GM12878 (cell line): Measurements from ENCODE around the gene MGAT1. TPM values are rescaled to one million over a fixed set of nuclear protein-coding genes. Genes with fewer than 3 reads are reported as not detected.

Source experiments
- ATAC-seq: fragments of 200-7000 bp; cut with Tn5 transposase; 3 replicates; pipeline ENCODE4 v1.9.1; 2020; ENCODE audit warnings: mild to moderate bottlenecking, moderate library complexity
- Bru-seq: library from RNA; stranded (reverse); fragments of 400-500 nt; gene quantifications from one replicate; lab custom pipeline; 2021; lab: Mats Ljungman, UMichigan
- BruChase-seq, 2 experiments: library from RNA; stranded (reverse); fragments of 400-500 nt; gene quantifications; one replicate each; lab custom pipeline; 2021; lab: Mats Ljungman, UMichigan
- BruUV-seq: library from RNA; stranded (reverse); fragments of 400-500 nt; replicated peaks from 2 replicates; lab custom pipeline; 2021; lab: Mats Ljungman, UMichigan
- CTCF ChIA-PET: fragments of 300-600 bp; sonication (Branson Sonifier 250); formaldehyde crosslinking; extraction: SDS; loops from one replicate; lab custom pipeline; 2021; ENCODE audit warnings: inconsistent platforms; lab: Yijun Ruan, JAX
- POLR2A ChIA-PET: fragments of 350-600 bp; formaldehyde crosslinking; extraction: SDS; loops from one replicate; lab custom pipeline; 2021; ENCODE audit warnings: inconsistent platforms; lab: Charles Lee
- RAD21 ChIA-PET: fragments of 300-600 bp; sonication (Branson Sonifier 250); formaldehyde crosslinking; loops from one replicate; lab custom pipeline; 2023; ENCODE audit warnings: antibody characterized with exemption; ENCODE audit not compliant: unreplicated experiment; lab: Charles Lee
- SMC1A ChIA-PET: fragments of 300-600 bp; sonication (Branson Sonifier 250); formaldehyde crosslinking; loops from one replicate; lab custom pipeline; 2023; ENCODE audit not compliant: unreplicated experiment, uncharacterized antibody; lab: Charles Lee
- DNase-seq: peaks from one replicate; pipeline ENCODE4 v3.0.0-alpha.2; 2011; ENCODE audit warnings: low read depth, low spot score
- FAIRE-seq: peaks from 3 replicates; lab custom pipeline; 2011; peaks lifted over from hg19 to GRCh38; lab: Jason Lieb, UNC
- H2AFZ ChIP-seq: 2 replicates; pipeline ENCODE4 v1.6.0; 2011; ENCODE audit warnings: low read depth, low read length, control low read depth; ENCODE audit not compliant: control insufficient read depth
- H3K27ac ChIP-seq: 2 replicates; pipeline ENCODE4 v1.5.1; 2011; ENCODE audit warnings: control low read depth; ENCODE audit not compliant: control insufficient read depth, insufficient read depth
- H3K27me3 ChIP-seq, 2 experiments: replicated peaks in 1 of 2; 2 replicates each; pipeline versions ENCODE4 v1.6.0 to v1.6.1; 2011; ENCODE audit warnings: low read length in 1 of 2; ENCODE audit not compliant: control insufficient read depth in 2 of 2, insufficient read depth in 2 of 2
- H3K36me3 ChIP-seq, 2 experiments: 2 replicates each; pipeline ENCODE4 v1.5.1; 2011; ENCODE audit warnings: low read length in 1 of 2; ENCODE audit not compliant: control insufficient read depth in 2 of 2, insufficient read depth in 2 of 2
- H3K4me1 ChIP-seq: 2 replicates; pipeline ENCODE4 v1.6.1; 2011; ENCODE audit warnings: mild to moderate bottlenecking, low read length, moderate library complexity, mixed read lengths; ENCODE audit not compliant: control insufficient read depth, insufficient read depth
- H3K4me2 ChIP-seq: 2 replicates; pipeline ENCODE4 v1.6.0; 2011; ENCODE audit warnings: control low read depth; ENCODE audit not compliant: control insufficient read depth, insufficient read depth
- H3K4me3 ChIP-seq: fragments of 200-600 bp; sonication (generic); 2 replicates; pipeline ENCODE4 v1.5.1; 2016
- H3K79me2 ChIP-seq: 2 replicates; pipeline ENCODE4 v1.6.0; 2011; ENCODE audit warnings: low read length; ENCODE audit not compliant: control insufficient read depth, insufficient read depth
- H3K9ac ChIP-seq: 2 replicates; pipeline ENCODE4 v1.8.0; 2011; ENCODE audit warnings: low read length, control low read depth, mixed read lengths; ENCODE audit not compliant: control insufficient read depth, insufficient read depth
- H3K9me3 ChIP-seq: replicated peaks from 3 replicates; pipeline ENCODE4 v1.5.1; 2011; ENCODE audit warnings: mild to moderate bottlenecking, low read length; ENCODE audit not compliant: control insufficient read depth, insufficient read depth
- H4K20me1 ChIP-seq: 2 replicates; pipeline ENCODE4 v1.6.0; 2011; ENCODE audit not compliant: control insufficient read depth, insufficient read depth
- BACH1 ChIP-seq: fragments of 450-650 bp; IDR thresholded peaks from 2 replicates; pipeline ENCODE4 v1.6.1; 2017; ENCODE audit warnings: mild to moderate bottlenecking, borderline replicate concordance
- DPF2 ChIP-seq: fragments of 450-650 bp; IDR thresholded peaks from 2 replicates; pipeline ENCODE4 v1.6.1; 2017; ENCODE audit warnings: mild to moderate bottlenecking
- GATAD2B ChIP-seq: fragments of 450-650 bp; conservative IDR thresholded peaks from 2 replicates; pipeline ENCODE4 v1.6.1; 2017; ENCODE audit warnings: low read depth, mild to moderate bottlenecking, moderate library complexity
- MXI1 ChIP-seq: fragments of 150-350 bp; IDR thresholded peaks from 2 replicates; pipeline ENCODE4 v1.6.1; 2011; ENCODE audit warnings: low read depth, mild to moderate bottlenecking, inconsistent platforms, low read length, improper control_type of control experiment
- MYC ChIP-seq: IDR thresholded peaks from 2 replicates; pipeline ENCODE4 v1.6.1; 2011; ENCODE audit warnings: mild to moderate bottlenecking, low read length, moderate library complexity, inconsistent platforms; ENCODE audit not compliant: insufficient read depth, insufficient replicate concordance, insufficient read length, severe bottlenecking
- NFXL1 ChIP-seq: fragments of 450-650 bp; IDR thresholded peaks from 2 replicates; pipeline ENCODE4 v1.6.1; 2017; ENCODE audit warnings: antibody characterized with exemption, mild to moderate bottlenecking, borderline replicate concordance
- WGBS: methylation state at CpG from one replicate; pipeline ENCODE4 v1.1.6; 2016; ENCODE audit warnings: low lambda C conversion rate; ENCODE audit not compliant: insufficient replicate concordance, insufficient coverage; ENCODE audit errors: missing lambda C conversion rate; 5-methylcytosine and 5-hydroxymethylcytosine counted together
- in situ Hi-C: fragments of 300-500 bp; cut with MboI; formaldehyde crosslinking; loops from 9 replicates; pipeline ENCODE4 v1.14.3; 2018; ENCODE audit warnings: mixed read lengths
- intact Hi-C: fragments of 100-400 bp; cut with micrococcal nuclease; formaldehyde crosslinking; loops from one replicate; pipeline ENCODE4 v1.14.2; 2022; ENCODE audit not compliant: unreplicated experiment
- long read RNA-seq, 2 experiments: library from polyadenylated mRNA; unstranded; transcript quantifications; one replicate each; pipeline ENCODE4 v2.0.0, GENCODE V29; 2019 to 2020
- polyA minus RNA-seq, 3 experiments: library from RNA; depleted of rRNA, polyadenylated mRNA; stranded (reverse); fragments of >200 nt; gene quantifications; 2 replicates each; pipeline ENCODE4 v1.2.3, GENCODE V29; 2011
- polyA plus RNA-seq, 11 experiments: library from polyadenylated mRNA; depleted of rRNA in 4 of 11; unstranded in 6 of 11; stranded (reverse) in 5 of 11; fragments of >200 nt; fragmentation: Nextera tagmentation in 4 of 11; fragmentation: Illumina TruSeq in 1 of 11; extraction: Ambion mirVana in 4 of 11; extraction: Trizol in 1 of 11; gene quantifications; 1 replicate in 1 of 11; 2 replicates in 10 of 11; pipeline versions ENCODE4 v1.2.1 to v1.2.3, GENCODE V29; 2011 to 2016; ENCODE audit warnings: inconsistent platforms in 2 of 11, missing spikeins in 2 of 11, low read depth in 1 of 11
- total RNA-seq, 4 experiments: library from RNA; depleted of rRNA in 3 of 4; stranded (reverse); fragments of >200 nt in 3 of 4; fragmentation: Illumina TruSeq in 1 of 4; extraction: Trizol in 1 of 4; gene quantifications; 2 replicates each; pipeline versions ENCODE4 v1.2.1 to v1.2.3, GENCODE V29; 2013 to 2021
- TF ChIP-seq, protein P1 (sequence below): IDR thresholded peaks from 2 replicates; pipeline ENCODE4 v1.6.1; 2012; ENCODE audit warnings: improper control_type of control experiment, low read depth, low read length; ENCODE audit not compliant: insufficient replicate concordance
- TF ChIP-seq, protein P2 (sequence below): fragments of 450-650 bp; conservative IDR thresholded peaks from 2 replicates; pipeline ENCODE4 v1.6.1; 2017; ENCODE audit warnings: mild to moderate bottlenecking, moderate library complexity

The MGAT1 gene
- total RNA-seq (2013; cell fraction: nucleolus; rRNA removed), result 148 and 157 TPM in 2 replicates
- total RNA-seq (2014; rRNA removed) (44.6 and 50.7 TPM in 2 replicates), total RNA-seq (2014; rRNA removed; fragmentation: Illumina TruSeq; extraction: Trizol) (32.5 and 33.6 TPM in 2 replicates), total RNA-seq (2021) (76.4 and 82.3 TPM in 2 replicates), polyA plus RNA-seq (2011; rRNA removed) (74.1 and 88.4 TPM in 2 replicates), polyA plus RNA-seq (2014; fragmentation: Illumina TruSeq; extraction: Trizol) (32.3 and 38.1 TPM in 2 replicates), polyA plus RNA-seq (2014; fragmentation: Nextera tagmentation; extraction: Ambion mirVana) (1 to 10 TPM; 3.1 to 7.7 TPM), polyA plus RNA-seq (2014; rRNA removed) (74.7 and 90.4 TPM in 2 replicates), polyA plus RNA-seq (2016; fragmentation: Nextera tagmentation; extraction: Ambion mirVana) (10 to 100 TPM; 75.2 to 85.9 TPM), polyA minus RNA-seq (2011; rRNA and poly(A)+ RNA removed) (74.1 and 128 TPM in 2 replicates), Bru-seq, nascent RNA (percentile 81 among the genes with signal in this experiment), BruChase-seq, experiment 1, labeled RNA remaining after a 6-hour chase (percentile 78 among the genes with signal in this experiment), BruChase-seq, experiment 2, labeled RNA remaining after a 2-hour chase (percentile 85 among the genes with signal in this experiment)
- polyA plus RNA-seq (2011; ENCODE audit: low read depth), result 61.9 TPM
- 118 and 136 TPM in 2 replicates for polyA plus RNA-seq (2011; cell fraction: cytosol; rRNA removed)
- 129 and 130 TPM in 2 replicates for polyA plus RNA-seq (2011; cell fraction: nucleus; rRNA removed)
- 109 and 110 TPM in 2 replicates for polyA plus RNA-seq (2012)
- polyA minus RNA-seq (2011; cell fraction: cytosol; rRNA and poly(A)+ RNA removed), result 60.1 and 60.4 TPM in 2 replicates
- polyA minus RNA-seq (2011; cell fraction: nucleus; rRNA and poly(A)+ RNA removed), result 48.4 and 56.6 TPM in 2 replicates
- long read RNA-seq, experiment 1, transcript MGAT1-201 (2 exons, 2,761 nt), result major isoform, 12 of 34 reads
- long read RNA-seq, experiment 1, transcript MGAT1-203 (3 exons, 3,077 nt), result minor isoform, 5 of 34 reads
- long read RNA-seq, experiment 1, transcript MGAT1-204 (2 exons, 1,919 nt), result minor isoform, 7 of 34 reads
- long read RNA-seq, experiment 1, partial matches to known transcripts, result 0 of 34 reads
- long read RNA-seq, experiment 1, other reads (novel, unspliced or antisense), result 7 of 34 reads
- long read RNA-seq, experiment 2, partial matches to known transcripts, result 1 of 18 reads
- long read RNA-seq, experiment 2, other reads (novel, unspliced or antisense), result 16 of 18 reads

DNA sequence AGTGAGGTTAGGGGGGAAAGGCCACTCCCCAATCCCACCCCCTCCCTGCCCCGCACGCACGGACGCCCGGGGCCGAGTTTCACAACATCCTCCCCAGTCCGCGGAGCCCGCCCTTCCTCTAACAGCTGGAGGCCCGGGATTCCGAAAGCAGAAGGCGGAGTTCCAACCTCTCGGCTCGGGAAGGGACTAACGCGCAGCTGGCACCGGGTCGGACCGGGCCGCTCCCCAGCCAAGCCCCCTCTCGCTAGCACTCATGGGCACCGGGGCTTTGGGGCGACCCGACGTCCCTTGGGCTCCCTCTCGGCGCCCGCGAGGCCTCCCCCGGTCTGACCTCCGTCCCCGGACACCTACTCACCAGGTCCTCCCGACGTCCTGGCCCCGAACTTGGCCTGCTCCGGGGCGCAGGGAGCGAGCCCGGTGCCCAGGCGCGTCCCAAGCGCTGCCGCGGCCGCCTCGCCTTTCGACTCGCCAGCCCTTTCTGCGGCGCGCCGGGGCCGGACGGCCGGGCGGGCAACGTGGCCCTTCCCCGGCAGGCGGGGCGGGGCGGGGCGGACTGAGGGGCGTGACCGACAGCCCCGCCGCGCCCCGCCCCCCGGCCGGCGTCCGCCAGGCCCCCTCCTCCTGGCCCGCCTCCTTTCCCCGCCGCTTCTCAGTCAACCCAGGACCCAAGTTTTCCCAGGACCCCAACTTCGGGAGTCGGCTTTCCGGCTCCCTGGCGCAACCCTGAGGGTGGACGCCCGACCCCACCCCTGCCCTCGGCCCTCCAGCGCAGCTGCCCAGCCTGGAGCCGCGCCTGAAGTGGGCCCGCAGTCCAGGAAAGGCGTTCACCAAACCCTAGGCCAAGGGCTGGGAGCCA, at the start of gene MGAT1:
Gene MGAT1 (minus strand): TSS at position 482 of the 856 bp plus-strand sequence. CDS start 9,835 bp downstream, outside the sequence.
- DNase-seq, result no peak
- ATAC-seq, result peak; percentile 72
- H2AFZ ChIP-seq, result peak within 1 kb of the TSS; percentile 30
- no peaks in the 10 kb centered on the region for H3K9me3 ChIP-seq
- under 1% methylated on average over 71 of the region's 87 CpGs for WGBS
- BruUV-seq, result no TSS peak
- H3K4me3 ChIP-seq, result peak within 1 kb of the TSS; percentile 97
- in situ Hi-C loops (loop anchor here (5.0 to 25.0 kb wide), 3 partner anchors 60 to 990 kb away; partner anchors contain the start of genes MGAT4B, SQSTM1 and ZFP62), intact Hi-C loops (loop anchor here (2.0 to 10.0 kb wide), 2 partner anchors 58 to 352 kb away; partner anchors contain the start of gene ZFP62)
- RAD21 ChIA-PET, result interaction anchor here (0.7 to 4.3 kb wide), 6 partner anchors 8 to 58 kb away, joined by 3 to 23 read pairs (median 6); no protein-coding TSS in a partner anchor
- POLR2A ChIA-PET, result interaction anchor here (0.7 to 3.5 kb wide), 11 partner anchors 8 to 459 kb away, joined by 3 to 19 read pairs (median 4); no protein-coding TSS in a partner anchor
- CTCF ChIA-PET, result interaction anchor here (0.8 to 4.2 kb wide), 11 partner anchors 8 to 66 kb away, joined by 3 to 23 read pairs (median 4); no protein-coding TSS in a partner anchor
- H3K27ac ChIP-seq, result peak within 1 kb of the TSS; percentile 94
- peaks cover 4 to 27% of the 10 kb centered on the region in 2 experiments for H3K36me3 ChIP-seq
- peak within 1 kb of the TSS; percentile 96 for H3K4me2 ChIP-seq
- H3K79me2 ChIP-seq, result peaks cover 91% of the 10 kb centered on the region
- FAIRE-seq, result no peak
- H3K9ac ChIP-seq, result peak within 1 kb of the TSS; percentile 84
- H3K4me1 ChIP-seq, result peaks cover 43% of the 10 kb centered on the region
- peaks cover 41% of the 10 kb centered on the region for H4K20me1 ChIP-seq
- H3K27me3 ChIP-seq, result no peaks in the 10 kb centered on the region
- SMC1A ChIA-PET, result interaction anchor here (0.9 to 4.8 kb wide), 12 partner anchors 8 to 453 kb away, joined by 3 to 26 read pairs (median 5); no protein-coding TSS in a partner anchor
- peak; percentile 47 for TF ChIP-seq MYC
- TF ChIP-seq NFXL1, result 0 out of 2 replicates have a peak, but pooled peaks have one; percentile 44
- TF ChIP-seq GATAD2B, result peak; percentile 54; the same call in 1 of the 2 replicates
- TF ChIP-seq, protein P1, sequence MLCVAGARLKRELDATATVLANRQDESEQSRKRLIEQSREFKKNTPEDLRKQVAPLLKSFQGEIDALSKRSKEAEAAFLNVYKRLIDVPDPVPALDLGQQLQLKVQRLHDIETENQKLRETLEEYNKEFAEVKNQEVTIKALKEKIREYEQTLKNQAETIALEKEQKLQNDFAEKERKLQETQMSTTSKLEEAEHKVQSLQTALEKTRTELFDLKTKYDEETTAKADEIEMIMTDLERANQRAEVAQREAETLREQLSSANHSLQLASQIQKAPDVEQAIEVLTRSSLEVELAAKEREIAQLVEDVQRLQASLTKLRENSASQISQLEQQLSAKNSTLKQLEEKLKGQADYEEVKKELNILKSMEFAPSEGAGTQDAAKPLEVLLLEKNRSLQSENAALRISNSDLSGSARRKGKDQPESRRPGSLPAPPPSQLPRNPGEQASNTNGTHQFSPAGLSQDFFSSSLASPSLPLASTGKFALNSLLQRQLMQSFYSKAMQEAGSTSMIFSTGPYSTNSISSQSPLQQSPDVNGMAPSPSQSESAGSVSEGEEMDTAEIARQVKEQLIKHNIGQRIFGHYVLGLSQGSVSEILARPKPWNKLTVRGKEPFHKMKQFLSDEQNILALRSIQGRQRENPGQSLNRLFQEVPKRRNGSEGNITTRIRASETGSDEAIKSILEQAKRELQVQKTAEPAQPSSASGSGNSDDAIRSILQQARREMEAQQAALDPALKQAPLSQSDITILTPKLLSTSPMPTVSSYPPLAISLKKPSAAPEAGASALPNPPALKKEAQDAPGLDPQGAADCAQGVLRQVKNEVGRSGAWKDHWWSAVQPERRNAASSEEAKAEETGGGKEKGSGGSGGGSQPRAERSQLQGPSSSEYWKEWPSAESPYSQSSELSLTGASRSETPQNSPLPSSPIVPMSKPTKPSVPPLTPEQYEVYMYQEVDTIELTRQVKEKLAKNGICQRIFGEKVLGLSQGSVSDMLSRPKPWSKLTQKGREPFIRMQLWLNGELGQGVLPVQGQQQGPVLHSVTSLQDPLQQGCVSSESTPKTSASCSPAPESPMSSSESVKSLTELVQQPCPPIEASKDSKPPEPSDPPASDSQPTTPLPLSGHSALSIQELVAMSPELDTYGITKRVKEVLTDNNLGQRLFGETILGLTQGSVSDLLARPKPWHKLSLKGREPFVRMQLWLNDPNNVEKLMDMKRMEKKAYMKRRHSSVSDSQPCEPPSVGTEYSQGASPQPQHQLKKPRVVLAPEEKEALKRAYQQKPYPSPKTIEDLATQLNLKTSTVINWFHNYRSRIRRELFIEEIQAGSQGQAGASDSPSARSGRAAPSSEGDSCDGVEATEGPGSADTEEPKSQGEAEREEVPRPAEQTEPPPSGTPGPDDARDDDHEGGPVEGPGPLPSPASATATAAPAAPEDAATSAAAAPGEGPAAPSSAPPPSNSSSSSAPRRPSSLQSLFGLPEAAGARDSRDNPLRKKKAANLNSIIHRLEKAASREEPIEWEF, result no peak
- TF ChIP-seq, protein P2, sequence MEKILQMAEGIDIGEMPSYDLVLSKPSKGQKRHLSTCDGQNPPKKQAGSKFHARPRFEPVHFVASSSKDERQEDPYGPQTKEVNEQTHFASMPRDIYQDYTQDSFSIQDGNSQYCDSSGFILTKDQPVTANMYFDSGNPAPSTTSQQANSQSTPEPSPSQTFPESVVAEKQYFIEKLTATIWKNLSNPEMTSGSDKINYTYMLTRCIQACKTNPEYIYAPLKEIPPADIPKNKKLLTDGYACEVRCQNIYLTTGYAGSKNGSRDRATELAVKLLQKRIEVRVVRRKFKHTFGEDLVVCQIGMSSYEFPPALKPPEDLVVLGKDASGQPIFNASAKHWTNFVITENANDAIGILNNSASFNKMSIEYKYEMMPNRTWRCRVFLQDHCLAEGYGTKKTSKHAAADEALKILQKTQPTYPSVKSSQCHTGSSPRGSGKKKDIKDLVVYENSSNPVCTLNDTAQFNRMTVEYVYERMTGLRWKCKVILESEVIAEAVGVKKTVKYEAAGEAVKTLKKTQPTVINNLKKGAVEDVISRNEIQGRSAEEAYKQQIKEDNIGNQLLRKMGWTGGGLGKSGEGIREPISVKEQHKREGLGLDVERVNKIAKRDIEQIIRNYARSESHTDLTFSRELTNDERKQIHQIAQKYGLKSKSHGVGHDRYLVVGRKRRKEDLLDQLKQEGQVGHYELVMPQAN, result peak; percentile 92
- peak; percentile 49; the same call in 1 of the 2 replicates for TF ChIP-seq DPF2
- TF ChIP-seq BACH1, result peak; percentile 67
- TF ChIP-seq MXI1, result peak; percentile 66
